ENCODE measurements around the gene TCFL5. TPM values are rescaled to one million over a fixed set of nuclear protein-coding genes. Genes with fewer than 3 reads are reported as not detected.
A peak's percentile ranks its signal among the peaks of the same experiment; 100 is the strongest.

The TCFL5 gene
- total RNA-seq, 1 experiment from 2014 or later: 23.8 TPM

GRCh38 chr20:62818592-62819493 is 42.8 kb downstream of the TCFL5 start:
- TF ChIP-seq CTCF (IDR thresholded peaks at IDR 0.05): no peak
- 0 out of 2 replicates have a peak, but pooled peaks have one; percentile 32 for TF ChIP-seq TCF7L2 (IDR thresholded peaks at IDR 0.05; ENCODE audit: low read depth, low read length)
- Histone ChIP-seq H3K27ac (ENCODE audit: low read length) (peak overlapping the region; percentile 79), H3K36me3 (ENCODE audit: control insufficient read depth, insufficient read depth, low read length) (no peaks in the 10 kb centered on the region), H3K27me3 (ENCODE audit: control insufficient read depth, insufficient read depth, low read length) (no peaks in the 10 kb centered on the region), H3K9me3 (ENCODE audit: control insufficient read depth, insufficient read depth, low read depth, low read length) (no peaks in the 10 kb centered on the region), H3K4me1 (ENCODE audit: control insufficient read depth, insufficient read depth, low read length) (peaks cover 82% of the 10 kb centered on the region), H3K4me3 (ENCODE audit: low read depth in 2 of 2, low read length in 2 of 2) (0 out of 4 replicates have a peak overlapping the region, but pooled peaks of 1 of the 2 experiments have one; percentile 17)
- in situ Hi-C loops (cut with HindIII; ENCODE audit: low pct_unique_long_range_greater_than_20kb, low sequenced_read_pairs) (no loop called here), intact Hi-C loops (cut with micrococcal nuclease; ENCODE audit: unreplicated experiment) (no loop called here)
- ATAC-seq: peak; percentile 27
- no TSS peak for BruUV-seq (replicated peaks)
- no peak for DNase-seq (ENCODE audit: low read depth, low spot score)
- POLR2A ChIA-PET: no interaction called here
- CTCF ChIA-PET: no interaction called here

- DNase-seq (ENCODE audit: low read depth, low spot score) (no peak), ATAC-seq (no peak)
- intact Hi-C loops (cut with micrococcal nuclease; ENCODE audit: unreplicated experiment): no loop called here
- Histone ChIP-seq H3K4me1 (ENCODE audit: control insufficient read depth, insufficient read depth, low read length) (peaks cover 83% of the 10 kb centered on the region), H3K27me3 (ENCODE audit: control insufficient read depth, insufficient read depth, low read length) (no peaks in the 10 kb centered on the region), H3K27ac (ENCODE audit: low read length) (peak overlapping the region; percentile 79), H3K4me3 (ENCODE audit: low read depth in 2 of 2, low read length in 2 of 2) (peak overlapping the region; percentile 17; a peak in 1 of 4 replicates), H3K36me3 (ENCODE audit: control insufficient read depth, insufficient read depth, low read length) (no peaks in the 10 kb centered on the region), H3K9me3 (ENCODE audit: control insufficient read depth, insufficient read depth, low read depth, low read length) (no peaks in the 10 kb centered on the region)
- no peak for TF ChIP-seq REST (IDR thresholded peaks at IDR 0.05; ENCODE audit: insufficient read depth in 1 of 2, low read depth in 2 of 2, low read length in 1 of 2)
- TF ChIP-seq CTCF (IDR thresholded peaks at IDR 0.05): no peak
- CTCF ChIA-PET: no interaction called here
- in situ Hi-C loops (cut with HindIII; ENCODE audit: low pct_unique_long_range_greater_than_20kb, low sequenced_read_pairs): no loop called here
- BruUV-seq (replicated peaks): no TSS peak
- POLR2A ChIA-PET: no interaction called here
These were observed 43.5 kb downstream of the TCFL5 start for GRCh38 chr20:62817975-62818591.
